GM19023 (cell line): Measurements from ENCODE around the gene KAT7.

Experiments
- ATAC-seq: cut with Tn5 transposase; IDR thresholded peaks from one replicate; pipeline ENCODE4 v1.9.1; 2021; ENCODE audit warnings: mild to moderate bottlenecking, moderate library complexity; ENCODE audit not compliant: unreplicated experiment

Gene KAT7

GRCh38 chr17:49839455-49839854, 51.0 kb downstream of the KAT7 start:
- ATAC-seq, result no peak

DNA sequence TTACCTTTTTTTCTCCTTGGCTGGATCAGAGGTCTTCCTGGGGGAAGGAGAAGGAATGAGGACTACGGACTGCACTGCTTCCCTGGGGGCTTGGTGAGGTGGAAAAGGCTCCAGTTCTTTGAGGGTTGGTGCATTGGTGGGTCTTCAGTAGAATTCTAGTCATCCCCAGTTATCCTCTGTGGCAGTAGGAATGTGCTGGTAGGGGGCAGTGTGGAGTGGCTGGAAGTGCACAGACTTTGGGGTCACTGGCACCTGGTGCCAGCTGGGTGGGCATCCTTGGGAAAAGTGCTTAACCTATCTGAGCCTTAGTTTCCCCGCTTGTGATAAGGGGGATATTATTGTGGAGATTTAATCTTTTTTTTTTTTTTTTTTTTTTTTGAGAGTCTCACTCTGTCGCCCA, 53.1 kb downstream of the KAT7 start:
- ATAC-seq, result no peak

DNA sequence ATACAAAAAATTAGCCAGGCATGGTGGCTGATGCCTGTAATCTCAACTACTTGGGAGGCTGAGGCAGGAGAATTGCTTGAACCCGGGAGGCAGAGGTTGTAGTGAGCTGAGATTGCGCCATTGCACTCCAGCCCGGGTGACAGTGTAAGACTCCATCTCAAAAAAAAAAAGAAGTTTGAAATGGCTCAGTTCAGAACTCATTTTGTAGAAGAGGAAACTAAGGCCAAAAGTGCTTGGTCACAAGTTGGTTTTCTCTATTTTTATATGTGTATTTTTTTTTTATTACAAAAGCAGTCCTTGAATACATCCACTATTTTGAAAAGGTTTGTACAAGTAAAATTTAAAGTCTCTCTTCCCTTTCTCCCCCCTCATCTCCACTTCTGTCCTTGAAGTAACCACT, 53.9 kb downstream of the KAT7 start:
- ATAC-seq, result no peak

DNA sequence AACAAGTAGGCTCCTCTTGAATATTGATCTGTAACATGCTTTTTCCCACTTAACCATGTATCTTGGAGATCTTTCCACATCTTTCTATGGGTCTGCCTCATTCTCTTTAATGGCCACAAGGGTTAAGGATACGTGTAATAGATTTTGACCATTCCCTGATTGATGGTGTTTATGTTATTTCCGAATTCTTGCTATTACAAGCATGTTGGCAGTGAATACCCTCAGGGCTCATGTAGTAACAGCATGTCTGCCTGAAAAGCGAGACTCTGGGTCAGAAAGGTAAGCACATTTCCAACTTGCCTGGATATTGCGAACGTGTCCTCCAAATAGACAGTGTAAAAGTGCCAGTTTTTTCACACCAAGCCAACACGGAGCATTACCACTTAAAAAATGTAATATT, 54.4 kb downstream of the KAT7 start:
- ATAC-seq, result no peak

DNA sequence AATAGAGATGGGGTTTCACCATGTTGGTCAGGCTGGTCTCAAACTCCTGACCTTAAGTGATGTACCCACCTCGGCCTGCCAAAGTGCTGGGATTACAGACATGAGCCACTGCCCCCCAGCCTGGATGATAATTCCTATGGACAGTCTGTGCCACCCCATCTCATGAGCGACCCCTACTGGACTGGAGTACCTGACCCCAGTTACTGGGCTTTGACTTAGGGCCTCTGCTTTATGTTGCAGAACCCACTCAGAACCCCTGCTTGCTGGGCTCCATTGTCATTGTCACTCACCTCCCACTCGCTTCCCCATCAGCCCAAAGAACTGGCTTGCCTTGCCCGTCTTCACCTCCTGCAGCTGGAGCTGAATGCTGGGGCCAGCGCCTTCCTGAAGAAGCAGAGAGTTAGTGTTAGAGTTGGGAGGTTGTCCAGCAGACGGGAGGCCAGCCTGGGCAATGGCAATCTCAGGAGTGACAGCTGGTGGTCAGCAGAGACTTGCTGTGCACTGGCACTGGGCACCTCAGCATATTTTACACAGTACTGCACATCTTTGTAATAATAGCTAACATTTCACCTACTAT, 55.4 kb downstream of the KAT7 start:
- no peak for ATAC-seq

GRCh38 chr17:49845321-49845720, 56.8 kb downstream of the KAT7 start:
- ATAC-seq, result no peak

- ATAC-seq, result no peak
Measured at GRCh38 chr17:49846938-49847712, 58.6 kb downstream of the KAT7 start.

DNA sequence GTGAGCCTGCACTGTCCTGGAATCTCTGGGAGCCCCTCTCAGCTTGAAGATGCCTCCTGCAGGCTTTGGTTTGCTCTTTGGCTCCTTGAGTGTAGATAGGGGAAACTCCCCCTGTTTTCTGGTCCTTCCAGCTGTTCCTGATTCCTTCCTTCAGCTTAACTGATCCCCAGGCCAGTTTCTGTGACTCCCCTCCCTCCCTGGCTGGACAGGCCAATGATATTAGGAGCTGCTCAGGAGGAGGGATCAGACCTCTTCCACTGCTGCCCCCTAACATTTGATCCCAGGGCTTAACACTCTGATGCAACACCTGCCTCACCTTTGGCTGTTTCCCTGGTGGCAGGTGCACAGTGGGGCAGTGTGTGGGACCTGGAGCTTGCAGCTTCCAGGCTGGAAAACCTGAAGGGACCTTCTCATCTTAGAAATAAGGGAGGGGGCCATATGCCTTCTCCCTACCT, 59.6 kb downstream of the KAT7 start, which contains the start of gene TAC4:
Gene TAC4, minus strand, starts transcription at position 51 of the 455 bp plus-strand sequence. CDS start 52 bp downstream, outside the sequence.
- ATAC-seq, result no peak

DNA sequence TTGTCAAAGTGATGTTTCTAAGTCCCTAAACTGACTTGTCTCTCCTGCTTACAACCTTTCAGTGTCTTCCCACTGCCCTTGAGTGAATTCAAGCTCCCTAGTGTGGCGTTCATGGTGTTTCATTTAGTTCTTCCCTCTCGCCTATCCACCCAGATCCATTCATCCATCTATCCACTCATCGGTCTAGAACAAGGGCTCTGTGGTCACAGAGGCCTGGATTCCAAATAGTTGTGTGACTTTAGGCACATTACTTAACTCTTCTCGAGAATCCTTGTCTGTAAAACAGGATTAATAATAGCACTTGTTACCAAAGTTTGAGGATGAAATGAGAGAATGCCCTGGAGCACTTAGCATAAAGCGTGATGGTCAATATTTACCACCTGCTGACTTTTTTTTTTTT, 60.3 kb downstream of the KAT7 start:
- ATAC-seq, result no peak

DNA sequence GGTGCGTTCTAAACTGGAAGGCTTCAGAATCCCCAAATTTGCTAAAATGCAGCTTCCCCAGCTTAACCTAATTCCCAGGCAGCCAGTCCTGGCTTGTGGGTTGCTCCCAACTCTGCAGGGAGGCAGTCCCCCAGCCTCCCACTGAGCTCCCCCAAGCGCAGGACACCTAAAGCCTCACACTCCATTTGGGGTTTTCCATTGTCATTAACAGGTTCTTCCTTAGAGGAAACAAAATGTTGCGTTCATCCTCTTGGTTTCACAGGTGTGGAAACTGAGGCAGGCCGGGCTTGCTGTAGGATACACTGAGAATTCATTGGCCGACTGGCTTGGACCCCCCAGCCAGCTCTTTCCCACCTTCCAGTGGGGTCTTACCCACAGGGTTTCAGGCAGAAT, 61.7 kb downstream of the KAT7 start:
- ATAC-seq, result no peak

DNA sequence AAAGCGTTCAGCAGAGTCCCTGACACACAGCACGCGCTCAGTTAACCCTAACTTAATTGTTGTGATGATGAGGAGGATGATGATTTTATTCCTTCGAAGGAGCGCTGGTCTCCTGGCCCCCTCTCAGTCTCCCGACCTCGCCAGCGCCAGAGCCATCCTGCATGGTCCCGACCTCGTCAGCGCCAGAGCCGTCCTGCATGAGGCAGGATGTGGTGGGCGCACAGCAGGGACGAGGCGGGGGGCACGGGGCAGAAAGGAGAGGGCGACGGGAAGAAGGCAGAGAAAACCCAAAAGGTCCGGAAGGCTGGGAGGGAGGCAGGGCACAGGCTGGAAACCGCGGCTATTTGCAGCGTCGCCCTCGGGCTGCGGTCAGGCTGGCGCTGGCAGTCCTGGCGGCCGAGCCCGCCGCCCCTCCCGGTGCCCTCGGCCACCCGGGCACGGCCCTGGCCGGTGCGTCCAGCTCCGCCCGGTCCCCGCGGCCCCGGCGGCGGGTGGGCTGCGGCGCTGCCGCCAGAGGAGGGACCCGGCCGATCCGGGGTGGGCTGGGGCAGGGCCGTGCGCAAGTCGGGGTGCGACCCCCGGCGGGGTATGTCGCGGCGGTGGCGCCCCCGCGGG, 62.4 kb downstream of the KAT7 start:
- no peak for ATAC-seq

DNA sequence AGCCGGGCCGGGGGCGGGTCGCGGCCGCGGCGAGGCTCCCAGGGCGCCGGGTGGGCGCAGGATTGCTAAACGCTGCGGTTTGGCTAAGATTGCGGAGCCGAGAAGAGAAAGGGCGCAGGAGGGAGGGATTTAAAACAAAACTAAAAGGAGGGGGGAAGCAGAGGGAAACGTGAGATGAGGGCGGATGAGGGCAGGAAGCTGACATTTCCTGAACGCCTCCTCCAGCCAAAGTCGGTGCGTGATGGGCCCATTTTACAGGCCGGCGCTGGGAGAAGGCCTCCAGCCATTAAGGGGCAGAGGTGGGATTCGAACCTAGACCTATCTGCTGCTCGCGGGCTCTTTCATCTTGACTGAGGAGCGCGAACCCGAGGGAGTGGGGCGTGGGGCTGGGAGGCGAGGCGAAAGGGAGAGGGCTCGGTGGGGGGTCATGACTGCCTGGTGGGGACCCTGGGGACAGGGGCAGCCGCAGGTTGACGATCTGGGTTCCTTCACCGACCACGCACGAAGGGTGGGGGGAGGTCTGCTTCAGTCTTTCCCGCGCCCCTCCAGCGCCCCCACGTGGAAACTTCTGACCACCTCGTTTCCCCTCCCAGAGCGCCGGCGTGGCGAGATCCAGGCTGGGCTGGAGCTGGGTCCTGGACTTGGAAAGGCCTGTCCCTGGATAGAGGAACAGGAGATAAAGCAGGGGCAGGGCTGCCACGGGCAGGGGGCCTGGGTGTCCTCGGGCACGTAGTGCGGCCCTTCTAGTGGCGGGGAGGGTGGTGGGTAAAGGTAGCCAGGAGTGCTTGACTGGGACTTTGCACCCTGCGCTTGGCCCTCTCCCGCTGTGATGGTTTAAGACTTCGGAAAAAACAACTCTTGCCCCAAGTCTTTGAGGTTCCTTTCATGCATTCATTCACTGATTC, 63.2 kb downstream of the KAT7 start:
- ATAC-seq, result no peak

DNA sequence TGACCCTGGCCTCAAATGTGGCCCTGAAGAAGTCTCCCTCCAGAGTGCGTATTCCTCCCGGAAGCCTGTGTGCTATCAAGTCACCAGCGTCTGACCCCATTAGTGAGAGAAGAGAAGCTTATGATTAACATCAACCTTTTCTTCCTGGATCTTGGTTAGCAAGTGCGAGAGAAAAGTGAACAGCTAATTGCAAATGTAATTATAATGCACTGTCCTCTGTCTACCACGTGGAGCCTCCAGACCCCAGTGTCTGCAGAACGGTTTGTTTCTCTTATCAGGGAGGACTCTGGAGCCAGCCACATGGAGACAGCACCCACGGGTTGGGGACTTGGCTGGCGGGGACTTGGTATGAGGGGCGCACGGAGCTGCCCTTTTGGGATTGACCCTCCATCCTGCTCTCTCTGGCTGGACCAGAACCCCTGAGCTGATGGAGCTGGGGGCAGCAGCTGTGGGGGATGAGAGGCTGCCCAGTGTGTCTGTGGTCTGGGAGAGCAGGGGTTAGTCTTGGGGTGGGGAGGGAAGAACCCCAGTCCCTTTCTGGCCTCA, 65.1 kb downstream of the KAT7 start:
- no peak for ATAC-seq

DNA sequence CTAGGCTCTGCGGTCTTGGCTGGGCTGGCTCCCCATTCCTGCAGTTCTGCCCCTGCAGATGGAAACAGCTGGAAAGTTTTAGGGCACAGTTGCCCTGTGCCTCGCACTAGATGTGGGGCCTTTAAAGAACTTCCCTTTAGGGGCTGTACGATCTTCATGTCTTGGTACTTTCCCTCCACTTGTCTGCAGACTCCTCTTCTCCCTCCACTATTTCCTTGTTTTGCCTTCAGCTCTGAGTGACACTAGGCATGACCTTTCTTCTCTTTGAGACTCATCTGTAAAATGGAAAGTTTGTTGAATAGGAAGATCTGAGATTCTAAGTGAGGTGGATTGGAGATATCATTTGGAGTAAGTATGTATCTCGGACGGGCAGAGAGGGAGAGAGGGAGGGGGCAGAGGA, 65.6 kb downstream of the KAT7 start:
- no peak for ATAC-seq

GRCh38 chr17:49858796-49859195, 70.3 kb downstream of the KAT7 start:
- no peak for ATAC-seq

GRCh38 chr17:49859991-49860953, 71.8 kb downstream of the KAT7 start:
- ATAC-seq, result no peak

DNA sequence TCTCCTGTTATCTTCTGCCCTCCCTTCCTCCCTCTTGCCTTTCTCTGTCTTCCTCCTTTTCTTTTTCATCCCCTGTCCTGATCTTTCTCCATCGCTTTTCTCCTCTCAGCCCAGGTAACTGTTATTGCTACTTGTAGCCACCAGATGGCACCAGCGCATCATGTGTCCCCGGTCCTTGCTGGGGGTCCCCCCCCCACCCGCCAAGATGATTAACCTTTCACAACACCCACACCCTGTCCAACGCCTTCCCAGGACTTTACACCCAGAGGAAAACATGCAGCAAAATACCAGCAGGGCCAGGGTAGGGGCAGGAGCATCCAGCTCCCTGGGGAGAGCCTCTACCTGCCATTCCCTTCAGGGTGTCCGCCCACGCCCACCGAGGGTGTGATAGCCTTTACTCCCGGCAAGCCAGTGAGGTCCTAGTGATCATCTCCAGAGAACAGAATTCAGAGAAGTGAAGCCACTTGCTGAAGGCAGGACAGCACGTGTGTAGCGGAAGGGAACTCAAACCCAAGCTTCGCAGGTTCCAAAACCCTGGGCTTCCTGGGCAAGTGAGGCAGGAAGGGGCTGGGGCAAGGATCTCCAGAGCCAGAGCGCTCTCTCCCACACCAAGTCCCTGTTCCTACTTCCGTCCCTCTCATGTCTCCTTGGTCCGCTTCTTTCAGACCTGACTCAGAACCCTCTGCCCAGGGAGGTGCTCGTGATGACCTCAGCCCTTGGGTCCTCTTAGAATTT, 72.8 kb downstream of the KAT7 start:
- no peak for ATAC-seq

GRCh38 chr17:49862781-49863331, 74.4 kb downstream of the KAT7 start:
- no peak for ATAC-seq

- no peak for ATAC-seq
Measured at GRCh38 chr17:49866019-49866380, 77.5 kb downstream of the KAT7 start.
